ENCODE data around the gene WSB2. TPM values are rescaled to one million over a fixed set of nuclear protein-coding genes. Genes with fewer than 3 reads are reported as not detected.
"Not testable (repeated sequence)": the region's sequence is repeated elsewhere in the genome, so short reads cannot be mapped to it uniquely, and the experiment has no call there.

The WSB2 gene
- total RNA-seq, 1 donor from 2014 or later: 68.6 TPM

GRCh38 chr12:118098401-118098800 lies 37.4 kb upstream of the WSB2 start:
- Histone ChIP-seq H3K4me3 (no peak overlapping the region), H3K27me3 (no peaks in the 10 kb centered on the region), H3K4me1 (no peaks in the 10 kb centered on the region), H3K36me3 (peaks cover 0 to 5% of the 10 kb centered on the region in 2 donors), H3K9me3 (no peaks in the 10 kb centered on the region), H3K27ac (no peak overlapping the region)
- intact Hi-C loops (cut with DNase I): no loop called here
- TF ChIP-seq CTCF (IDR thresholded peaks at IDR 0.05): no peak
- DNase-seq (ENCODE audit: low spot score in 2 of 2): no peak

- TF ChIP-seq CTCF (IDR thresholded peaks at IDR 0.05): no peak
- H3K27me3 ChIP-seq: no peaks in the 10 kb centered on the region
Measured at GRCh38 chr12:118094039-118094438, 33.1 kb upstream of the WSB2 start.

GRCh38 chr12:118089782-118090181 lies 28.8 kb upstream of the WSB2 start:
- DNase-seq (ENCODE audit: low spot score in 2 of 2): no peak
- TF ChIP-seq CTCF (IDR thresholded peaks at IDR 0.05): no peak
- no peaks in the 10 kb centered on the region for H3K27me3 ChIP-seq

More at GRCh38 chr12:118094039-118094438, 33.1 kb upstream of the WSB2 start:
- Histone ChIP-seq H3K4me1 (no peaks in the 10 kb centered on the region), H3K27ac (no peak overlapping the region), H3K36me3 (peaks cover 0 to 14% of the 10 kb centered on the region in 2 donors), H3K9me3 (no peaks in the 10 kb centered on the region), H3K4me3 (no peak overlapping the region)
- DNase-seq (ENCODE audit: low spot score in 2 of 2): no peak
- intact Hi-C loops (cut with DNase I): no loop called here

GRCh38 chr12:118082161-118082560 lies 21.2 kb upstream of the WSB2 start:
- H3K27me3 ChIP-seq: no peaks in the 10 kb centered on the region
- H3K27ac ChIP-seq: no peak overlapping the region
- H3K4me3 ChIP-seq: no peak overlapping the region
- H3K36me3 ChIP-seq: peaks cover 4 to 18% of the 10 kb centered on the region in 2 donors
- no peak for TF ChIP-seq CTCF (IDR thresholded peaks at IDR 0.05)
- no peaks in the 10 kb centered on the region for H3K9me3 ChIP-seq
- no peaks in the 10 kb centered on the region for H3K4me1 ChIP-seq
- intact Hi-C loops (cut with DNase I): no loop called here
- DNase-seq (ENCODE audit: low spot score in 2 of 2): no peak

More at GRCh38 chr12:118089782-118090181, 28.8 kb upstream of the WSB2 start:
- Histone ChIP-seq H3K36me3 (peaks cover 0 to 14% of the 10 kb centered on the region in 2 donors), H3K27ac (no peak overlapping the region), H3K4me1 (no peaks in the 10 kb centered on the region), H3K4me3 (no peak overlapping the region), H3K9me3 (no peaks in the 10 kb centered on the region)
- intact Hi-C loops (cut with DNase I): no loop called here

- intact Hi-C loops (cut with DNase I); H3K9me3 ChIP-seq; H3K27ac ChIP-seq; DNase-seq (ENCODE audit: low spot score in 2 of 2); H3K4me1 ChIP-seq; H3K27me3 ChIP-seq; H3K4me3 ChIP-seq: not testable (repeated sequence)
- peaks cover 4 to 18% of the 10 kb centered on the region in 2 donors for H3K36me3 ChIP-seq
Measured at GRCh38 chr12:118081521-118081920, 20.5 kb upstream of the WSB2 start.

GRCh38 chr12:118073768-118074167 lies 12.8 kb upstream of the WSB2 start:
- no peak for DNase-seq (ENCODE audit: low spot score in 2 of 2)
- Histone ChIP-seq H3K9me3 (no peaks in the 10 kb centered on the region), H3K4me3 (no peak overlapping the region), H3K4me1 (no peaks in the 10 kb centered on the region), H3K27ac (no peak overlapping the region), H3K27me3 (no peaks in the 10 kb centered on the region), H3K36me3 (peaks cover 4 to 11% of the 10 kb centered on the region in 2 donors)
- no peak for TF ChIP-seq CTCF (IDR thresholded peaks at IDR 0.05)
- intact Hi-C loops (cut with DNase I): no loop called here
